Prostate gland (tissue), 2 donors: ENCODE measurements around the gene THOP1.

Source experiments
- CTCF ChIP-seq, 4 experiments: fragments of 200-600 bp in 2 of 4; fragments of 450-650 bp in 2 of 4; sonication (generic) in 2 of 4; IDR thresholded peaks; 1 replicate in 3 of 4; 2 replicates in 1 of 4; pipeline ENCODE4 v1.5.1; 2016 to 2019; ENCODE audit warnings: antibody characterized with exemption in 4 of 4, mild to moderate bottlenecking in 2 of 4, moderate library complexity in 2 of 4
- POLR2A ChIP-seq: fragments of 450-650 bp; IDR thresholded peaks from one replicate; pipeline ENCODE4 v1.6.1; 2016; ENCODE audit warnings: antibody characterized with exemption, mild to moderate bottlenecking
- POLR2AphosphoS5 ChIP-seq: sonication (generic); formaldehyde crosslinking; IDR thresholded peaks from one replicate; pipeline ENCODE4 v1.6.1; 2017; ENCODE audit warnings: antibody characterized with exemption

GRCh38 chr19:2761309-2761677 is 24.0 kb upstream of the THOP1 start:
- no peak for TF ChIP-seq POLR2A
- no peak for TF ChIP-seq CTCF (IDR thresholded peaks at IDR 0.05)
- TF ChIP-seq POLR2AphosphoS5 = no peak
